ENCODE results near the gene PRKN. TPM values are rescaled to one million over a fixed set of nuclear protein-coding genes. Genes with fewer than 3 reads are reported as not detected.

The PRKN gene
- polyA plus RNA-seq, 1 donor from 2014 or later: 1.2 TPM

GRCh38 chr6:161947371-161947770 is 780.2 kb downstream of the PRKN start:
- H3K27ac ChIP-seq (ENCODE audit: low read length): no peak overlapping the region
- H2AFZ ChIP-seq (ENCODE audit: low read depth, low read length): no peak overlapping the region
- no peaks in the 10 kb centered on the region for H3F3A ChIP-seq (ENCODE audit: insufficient read depth, low read length, poor library complexity, severe bottlenecking)
- H3K4me3 ChIP-seq (ENCODE audit: low read length): no peak overlapping the region
- TF ChIP-seq, protein P1, sequence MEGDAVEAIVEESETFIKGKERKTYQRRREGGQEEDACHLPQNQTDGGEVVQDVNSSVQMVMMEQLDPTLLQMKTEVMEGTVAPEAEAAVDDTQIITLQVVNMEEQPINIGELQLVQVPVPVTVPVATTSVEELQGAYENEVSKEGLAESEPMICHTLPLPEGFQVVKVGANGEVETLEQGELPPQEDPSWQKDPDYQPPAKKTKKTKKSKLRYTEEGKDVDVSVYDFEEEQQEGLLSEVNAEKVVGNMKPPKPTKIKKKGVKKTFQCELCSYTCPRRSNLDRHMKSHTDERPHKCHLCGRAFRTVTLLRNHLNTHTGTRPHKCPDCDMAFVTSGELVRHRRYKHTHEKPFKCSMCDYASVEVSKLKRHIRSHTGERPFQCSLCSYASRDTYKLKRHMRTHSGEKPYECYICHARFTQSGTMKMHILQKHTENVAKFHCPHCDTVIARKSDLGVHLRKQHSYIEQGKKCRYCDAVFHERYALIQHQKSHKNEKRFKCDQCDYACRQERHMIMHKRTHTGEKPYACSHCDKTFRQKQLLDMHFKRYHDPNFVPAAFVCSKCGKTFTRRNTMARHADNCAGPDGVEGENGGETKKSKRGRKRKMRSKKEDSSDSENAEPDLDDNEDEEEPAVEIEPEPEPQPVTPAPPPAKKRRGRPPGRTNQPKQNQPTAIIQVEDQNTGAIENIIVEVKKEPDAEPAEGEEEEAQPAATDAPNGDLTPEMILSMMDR (IDR thresholded peaks at IDR 0.05; ENCODE audit: poor library complexity, severe bottlenecking): no peak
- TF ChIP-seq SMC3 (conservative IDR thresholded peaks at IDR 0.05; ENCODE audit: poor library complexity) (no peak), EP300 (conservative IDR thresholded peaks at IDR 0.05; ENCODE audit: poor library complexity, severe bottlenecking) (no peak), REST (IDR thresholded peaks at IDR 0.05; ENCODE audit: borderline replicate concordance) (no peak), TAF1 (IDR thresholded peaks at IDR 0.05; ENCODE audit: low read depth) (no peak), RAD21 (conservative IDR thresholded peaks at IDR 0.05) (no peak), POLR2AphosphoS5 (IDR thresholded peaks at IDR 0.05) (no peak), MXI1 (conservative IDR thresholded peaks at IDR 0.05; ENCODE audit: poor library complexity, severe bottlenecking) (no peak), EZH2 (IDR thresholded peaks at IDR 0.05; ENCODE audit: borderline replicate concordance, insufficient read depth, low read length, poor library complexity, severe bottlenecking) (no peak)
- no peaks in the 10 kb centered on the region for H3K79me2 ChIP-seq (replicated peaks; ENCODE audit: insufficient read depth, low read length)
- H3K9ac ChIP-seq (ENCODE audit: low read length): no peak overlapping the region
- H3K36me3 ChIP-seq (ENCODE audit: insufficient read depth, low read length): no peaks in the 10 kb centered on the region
- no peak overlapping the region for H3K4me2 ChIP-seq (ENCODE audit: low read length)
- H3K9me3 ChIP-seq (ENCODE audit: low read length): no peaks in the 10 kb centered on the region
- H3K9me2 ChIP-seq (ENCODE audit: insufficient read depth, low read length): no peaks in the 10 kb centered on the region
- no peaks in the 10 kb centered on the region for H4K20me1 ChIP-seq (ENCODE audit: insufficient read depth)
- H3K27me3 ChIP-seq (ENCODE audit: insufficient read depth, low read depth, low read length): no peaks in the 10 kb centered on the region

- Histone ChIP-seq H3F3A (ENCODE audit: insufficient read depth, low read length, poor library complexity, severe bottlenecking) (no peaks in the 10 kb centered on the region), H3K9me3 (ENCODE audit: low read length) (no peaks in the 10 kb centered on the region)
Observed at GRCh38 chr6:161946461-161946860, 781.1 kb downstream of the PRKN start.

More at GRCh38 chr6:161946461-161946860, 781.1 kb downstream of the PRKN start:
- Histone ChIP-seq H3K9me2 (ENCODE audit: insufficient read depth, low read length) (no peaks in the 10 kb centered on the region), H3K27me3 (ENCODE audit: insufficient read depth, low read depth, low read length) (no peaks in the 10 kb centered on the region), H3K27ac (ENCODE audit: low read length) (peak overlapping the region; percentile 7), H4K20me1 (ENCODE audit: insufficient read depth) (no peaks in the 10 kb centered on the region), H3K4me2 (ENCODE audit: low read length) (no peak overlapping the region), H3K4me3 (ENCODE audit: low read length) (no peak overlapping the region), H3K36me3 (ENCODE audit: insufficient read depth, low read length) (no peaks in the 10 kb centered on the region), H2AFZ (ENCODE audit: low read depth, low read length) (no peak overlapping the region), H3K9ac (ENCODE audit: low read length) (no peak overlapping the region), H3K79me2 (replicated peaks; ENCODE audit: insufficient read depth, low read length) (no peaks in the 10 kb centered on the region)
- TF ChIP-seq MXI1 (conservative IDR thresholded peaks at IDR 0.05; ENCODE audit: poor library complexity, severe bottlenecking) (no peak), EZH2 (IDR thresholded peaks at IDR 0.05; ENCODE audit: borderline replicate concordance, insufficient read depth, low read length, poor library complexity, severe bottlenecking) (no peak)

All from neural cell (in vitro differentiated cells).